Loucy (cell line): ENCODE results near the gene STK40.

Experiments
- H2AFZ ChIP-seq: fragments of 200-600 bp; sonication (generic); 2 replicates; pipeline ENCODE4 v1.6.0; 2016; ENCODE audit warnings: antibody characterized with exemption, mild to moderate bottlenecking, low read length, moderate library complexity
- H3F3A ChIP-seq: fragments of 200-600 bp; 2 replicates; pipeline ENCODE4 v1.6.0; 2016; ENCODE audit warnings: antibody characterized with exemption, low read depth, mild to moderate bottlenecking
- H3K27me3 ChIP-seq: fragments of 200-600 bp; sonication (generic); 2 replicates; pipeline ENCODE4 v1.6.1; 2014; ENCODE audit warnings: low read length, mild to moderate bottlenecking; ENCODE audit not compliant: insufficient read depth, poor library complexity, severe bottlenecking
- H3K36me3 ChIP-seq: fragments of 200-600 bp; sonication (generic); 2 replicates; pipeline ENCODE4 v1.6.1; 2016; ENCODE audit warnings: low read length; ENCODE audit not compliant: insufficient read depth
- H3K4me1 ChIP-seq: fragments of 200-600 bp; sonication (generic); 2 replicates; pipeline ENCODE4 v1.5.1; 2014; ENCODE audit warnings: low read length, mild to moderate bottlenecking; ENCODE audit not compliant: insufficient read depth, poor library complexity, severe bottlenecking
- H3K4me2 ChIP-seq: fragments of 200-600 bp; sonication (generic); 2 replicates; pipeline ENCODE4 v1.6.0; 2014; ENCODE audit warnings: antibody characterized with exemption, low read length, low read depth, mild to moderate bottlenecking; ENCODE audit not compliant: poor library complexity, severe bottlenecking
- H3K4me3 ChIP-seq: fragments of 200-600 bp; sonication (generic); 2 replicates; pipeline ENCODE4 v1.5.1; 2014; ENCODE audit warnings: low read length, mild to moderate bottlenecking, mixed read lengths; ENCODE audit not compliant: poor library complexity, severe bottlenecking
- H3K79me2 ChIP-seq: fragments of 200-600 bp; sonication (generic); 2 replicates; pipeline ENCODE4 v1.6.1; 2014; ENCODE audit warnings: low read length; ENCODE audit not compliant: insufficient read depth
- H3K9ac ChIP-seq: fragments of 200-600 bp; sonication (generic); 2 replicates; pipeline ENCODE4 v1.6.0; 2014; ENCODE audit warnings: mild to moderate bottlenecking, low read depth, low read length, moderate library complexity; ENCODE audit not compliant: poor library complexity, severe bottlenecking
- H3K9me2 ChIP-seq: fragments of 200-600 bp; sonication (generic); replicated peaks from 2 replicates; pipeline ENCODE4 v1.6.1; 2016; ENCODE audit warnings: low read depth, low read length, mixed read lengths
- H3K9me3 ChIP-seq: fragments of 200-600 bp; sonication (generic); 2 replicates; pipeline ENCODE4 v1.6.1; 2014; ENCODE audit warnings: mild to moderate bottlenecking, antibody characterized with exemption, low read length, low read depth; ENCODE audit not compliant: insufficient read depth
- H4K20me1 ChIP-seq: fragments of 200-600 bp; sonication (generic); 2 replicates; pipeline ENCODE4 v1.6.0; 2014; ENCODE audit warnings: antibody characterized with exemption, low read length, mild to moderate bottlenecking; ENCODE audit not compliant: insufficient read depth, poor library complexity, severe bottlenecking
- CTCF ChIP-seq: fragments of 200-600 bp; sonication (generic); conservative IDR thresholded peaks from 2 replicates; pipeline ENCODE4 v1.5.1; 2014; ENCODE audit warnings: mild to moderate bottlenecking, antibody characterized with exemption, low read length
- EZH2phosphoT487 ChIP-seq: fragments of 200-600 bp; IDR thresholded peaks from 2 replicates; pipeline ENCODE4 v1.6.1; 2018; ENCODE audit warnings: antibody characterized with exemption, mild to moderate bottlenecking, moderate library complexity, borderline replicate concordance

STK40 gene

GRCh38 chr1:36359911-36360550, 25.7 kb downstream of the STK40 start:
- TF ChIP-seq CTCF (no peak), EZH2phosphoT487 (no peak)
- Histone ChIP-seq H3K9ac (no peak overlapping the region), H3K4me1 (no peaks in the 10 kb centered on the region), H3K36me3 (peaks cover 38% of the 10 kb centered on the region; the same call in 1 of the 2 replicates), H3F3A (no peaks in the 10 kb centered on the region), H3K4me2 (no peak overlapping the region), H3K9me2 (no peaks in the 10 kb centered on the region), H3K9me3 (no peaks in the 10 kb centered on the region), H3K27me3 (no peaks in the 10 kb centered on the region), H2AFZ (no peak overlapping the region), H4K20me1 (peaks cover 2% of the 10 kb centered on the region), H3K4me3 (no peak overlapping the region), H3K79me2 (no peaks in the 10 kb centered on the region)

GRCh38 chr1:36359383-36359782, 26.3 kb downstream of the STK40 start:
- H3K4me1 ChIP-seq = no peaks in the 10 kb centered on the region
- no peak overlapping the region for H2AFZ ChIP-seq
- H4K20me1 ChIP-seq = peaks cover 2% of the 10 kb centered on the region
- no peaks in the 10 kb centered on the region for H3K79me2 ChIP-seq
- no peaks in the 10 kb centered on the region for H3K9me3 ChIP-seq
- no peaks in the 10 kb centered on the region for H3K9me2 ChIP-seq
- TF ChIP-seq EZH2phosphoT487 = no peak
- H3K36me3 ChIP-seq = peaks cover 44% of the 10 kb centered on the region; the same call in 1 of the 2 replicates
- no peak overlapping the region for H3K9ac ChIP-seq
- H3K4me3 ChIP-seq = no peak overlapping the region
- no peak overlapping the region for H3K4me2 ChIP-seq
- H3K27me3 ChIP-seq = no peaks in the 10 kb centered on the region
- H3F3A ChIP-seq = no peaks in the 10 kb centered on the region

GRCh38 chr1:36358514-36359084, 27.1 kb downstream of the STK40 start:
- no peaks in the 10 kb centered on the region for H3K79me2 ChIP-seq
- H3K9ac ChIP-seq = no peak overlapping the region
- no peaks in the 10 kb centered on the region for H3F3A ChIP-seq
- peaks cover 2% of the 10 kb centered on the region for H4K20me1 ChIP-seq
- no peaks in the 10 kb centered on the region for H3K9me2 ChIP-seq
- H3K9me3 ChIP-seq = no peaks in the 10 kb centered on the region
- H3K27me3 ChIP-seq = no peaks in the 10 kb centered on the region
- no peak overlapping the region for H3K4me3 ChIP-seq
- peaks cover 3% of the 10 kb centered on the region for H3K4me1 ChIP-seq
- H3K36me3 ChIP-seq = peaks cover 49% of the 10 kb centered on the region; the same call in 1 of the 2 replicates
- TF ChIP-seq CTCF (no peak), EZH2phosphoT487 (no peak)
- H3K4me2 ChIP-seq = no peak overlapping the region
- H2AFZ ChIP-seq = no peak overlapping the region
